ENCODE measurements around the gene PAPPA2.

GRCh38 chr1:176494436-176494835 lies 31.5 kb downstream of the PAPPA2 start:
- TF ChIP-seq, protein P1, sequence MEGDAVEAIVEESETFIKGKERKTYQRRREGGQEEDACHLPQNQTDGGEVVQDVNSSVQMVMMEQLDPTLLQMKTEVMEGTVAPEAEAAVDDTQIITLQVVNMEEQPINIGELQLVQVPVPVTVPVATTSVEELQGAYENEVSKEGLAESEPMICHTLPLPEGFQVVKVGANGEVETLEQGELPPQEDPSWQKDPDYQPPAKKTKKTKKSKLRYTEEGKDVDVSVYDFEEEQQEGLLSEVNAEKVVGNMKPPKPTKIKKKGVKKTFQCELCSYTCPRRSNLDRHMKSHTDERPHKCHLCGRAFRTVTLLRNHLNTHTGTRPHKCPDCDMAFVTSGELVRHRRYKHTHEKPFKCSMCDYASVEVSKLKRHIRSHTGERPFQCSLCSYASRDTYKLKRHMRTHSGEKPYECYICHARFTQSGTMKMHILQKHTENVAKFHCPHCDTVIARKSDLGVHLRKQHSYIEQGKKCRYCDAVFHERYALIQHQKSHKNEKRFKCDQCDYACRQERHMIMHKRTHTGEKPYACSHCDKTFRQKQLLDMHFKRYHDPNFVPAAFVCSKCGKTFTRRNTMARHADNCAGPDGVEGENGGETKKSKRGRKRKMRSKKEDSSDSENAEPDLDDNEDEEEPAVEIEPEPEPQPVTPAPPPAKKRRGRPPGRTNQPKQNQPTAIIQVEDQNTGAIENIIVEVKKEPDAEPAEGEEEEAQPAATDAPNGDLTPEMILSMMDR (IDR thresholded peaks at IDR 0.05; ENCODE audit: low read length), result no peak
- TF ChIP-seq EZH2 (IDR thresholded peaks at IDR 0.05; ENCODE audit: borderline replicate concordance, low read length), result no peak
